Loucy (cell line): ENCODE data around the gene KRT17.
A peak's percentile ranks its signal among the peaks of the same experiment; 100 is the strongest.

Source experiments
- H2AFZ ChIP-seq: fragments of 200-600 bp; sonication (generic); 2 replicates; pipeline ENCODE4 v1.6.0; 2016; ENCODE audit warnings: antibody characterized with exemption, mild to moderate bottlenecking, low read length, moderate library complexity
- H3F3A ChIP-seq: fragments of 200-600 bp; 2 replicates; pipeline ENCODE4 v1.6.0; 2016; ENCODE audit warnings: antibody characterized with exemption, low read depth, mild to moderate bottlenecking
- H3K27me3 ChIP-seq: fragments of 200-600 bp; sonication (generic); 2 replicates; pipeline ENCODE4 v1.6.1; 2014; ENCODE audit warnings: low read length, mild to moderate bottlenecking; ENCODE audit not compliant: insufficient read depth, poor library complexity, severe bottlenecking
- H3K36me3 ChIP-seq: fragments of 200-600 bp; sonication (generic); 2 replicates; pipeline ENCODE4 v1.6.1; 2016; ENCODE audit warnings: low read length; ENCODE audit not compliant: insufficient read depth
- H3K4me1 ChIP-seq: fragments of 200-600 bp; sonication (generic); 2 replicates; pipeline ENCODE4 v1.5.1; 2014; ENCODE audit warnings: low read length, mild to moderate bottlenecking; ENCODE audit not compliant: insufficient read depth, poor library complexity, severe bottlenecking
- H3K4me2 ChIP-seq: fragments of 200-600 bp; sonication (generic); 2 replicates; pipeline ENCODE4 v1.6.0; 2014; ENCODE audit warnings: antibody characterized with exemption, low read length, low read depth, mild to moderate bottlenecking; ENCODE audit not compliant: poor library complexity, severe bottlenecking
- H3K4me3 ChIP-seq: fragments of 200-600 bp; sonication (generic); 2 replicates; pipeline ENCODE4 v1.5.1; 2014; ENCODE audit warnings: low read length, mild to moderate bottlenecking, mixed read lengths; ENCODE audit not compliant: poor library complexity, severe bottlenecking
- H3K79me2 ChIP-seq: fragments of 200-600 bp; sonication (generic); 2 replicates; pipeline ENCODE4 v1.6.1; 2014; ENCODE audit warnings: low read length; ENCODE audit not compliant: insufficient read depth
- H3K9ac ChIP-seq: fragments of 200-600 bp; sonication (generic); 2 replicates; pipeline ENCODE4 v1.6.0; 2014; ENCODE audit warnings: mild to moderate bottlenecking, low read depth, low read length, moderate library complexity; ENCODE audit not compliant: poor library complexity, severe bottlenecking
- H3K9me2 ChIP-seq: fragments of 200-600 bp; sonication (generic); replicated peaks from 2 replicates; pipeline ENCODE4 v1.6.1; 2016; ENCODE audit warnings: low read depth, low read length, mixed read lengths
- H3K9me3 ChIP-seq: fragments of 200-600 bp; sonication (generic); 2 replicates; pipeline ENCODE4 v1.6.1; 2014; ENCODE audit warnings: mild to moderate bottlenecking, antibody characterized with exemption, low read length, low read depth; ENCODE audit not compliant: insufficient read depth
- H4K20me1 ChIP-seq: fragments of 200-600 bp; sonication (generic); 2 replicates; pipeline ENCODE4 v1.6.0; 2014; ENCODE audit warnings: antibody characterized with exemption, low read length, mild to moderate bottlenecking; ENCODE audit not compliant: insufficient read depth, poor library complexity, severe bottlenecking
- CTCF ChIP-seq: fragments of 200-600 bp; sonication (generic); conservative IDR thresholded peaks from 2 replicates; pipeline ENCODE4 v1.5.1; 2014; ENCODE audit warnings: mild to moderate bottlenecking, antibody characterized with exemption, low read length
- EZH2phosphoT487 ChIP-seq: fragments of 200-600 bp; IDR thresholded peaks from 2 replicates; pipeline ENCODE4 v1.6.1; 2018; ENCODE audit warnings: antibody characterized with exemption, mild to moderate bottlenecking, moderate library complexity, borderline replicate concordance

The KRT17 gene

GRCh38 chr17:41650794-41651624, 26.6 kb upstream of the KRT17 start:
- H3K4me1 ChIP-seq: peaks cover 7% of the 10 kb centered on the region
- H3K9me2 ChIP-seq: no peaks in the 10 kb centered on the region
- H3K9ac ChIP-seq: no peak overlapping the region
- no peaks in the 10 kb centered on the region for H3K79me2 ChIP-seq
- no peaks in the 10 kb centered on the region for H3K27me3 ChIP-seq
- no peak overlapping the region for H3K4me3 ChIP-seq
- H3K36me3 ChIP-seq: no peaks in the 10 kb centered on the region
- no peaks in the 10 kb centered on the region for H3F3A ChIP-seq
- TF ChIP-seq CTCF (no peak), EZH2phosphoT487 (no peak)
- no peak overlapping the region for H2AFZ ChIP-seq
- no peak overlapping the region for H3K4me2 ChIP-seq
- H4K20me1 ChIP-seq: no peaks in the 10 kb centered on the region
- H3K9me3 ChIP-seq: no peaks in the 10 kb centered on the region

GRCh38 chr17:41649923-41650519, 25.6 kb upstream of the KRT17 start:
- H3K9ac ChIP-seq: no peak overlapping the region
- H3F3A ChIP-seq: no peaks in the 10 kb centered on the region
- H4K20me1 ChIP-seq: no peaks in the 10 kb centered on the region
- no peak overlapping the region for H3K4me3 ChIP-seq
- no peaks in the 10 kb centered on the region for H3K36me3 ChIP-seq
- H2AFZ ChIP-seq: no peak overlapping the region
- H3K27me3 ChIP-seq: no peaks in the 10 kb centered on the region
- no peaks in the 10 kb centered on the region for H3K9me3 ChIP-seq
- no peak overlapping the region for H3K4me2 ChIP-seq
- no peaks in the 10 kb centered on the region for H3K9me2 ChIP-seq
- TF ChIP-seq EZH2phosphoT487 (no peak), CTCF (no peak)
- no peaks in the 10 kb centered on the region for H3K79me2 ChIP-seq
- H3K4me1 ChIP-seq: peaks cover 7% of the 10 kb centered on the region

DNA sequence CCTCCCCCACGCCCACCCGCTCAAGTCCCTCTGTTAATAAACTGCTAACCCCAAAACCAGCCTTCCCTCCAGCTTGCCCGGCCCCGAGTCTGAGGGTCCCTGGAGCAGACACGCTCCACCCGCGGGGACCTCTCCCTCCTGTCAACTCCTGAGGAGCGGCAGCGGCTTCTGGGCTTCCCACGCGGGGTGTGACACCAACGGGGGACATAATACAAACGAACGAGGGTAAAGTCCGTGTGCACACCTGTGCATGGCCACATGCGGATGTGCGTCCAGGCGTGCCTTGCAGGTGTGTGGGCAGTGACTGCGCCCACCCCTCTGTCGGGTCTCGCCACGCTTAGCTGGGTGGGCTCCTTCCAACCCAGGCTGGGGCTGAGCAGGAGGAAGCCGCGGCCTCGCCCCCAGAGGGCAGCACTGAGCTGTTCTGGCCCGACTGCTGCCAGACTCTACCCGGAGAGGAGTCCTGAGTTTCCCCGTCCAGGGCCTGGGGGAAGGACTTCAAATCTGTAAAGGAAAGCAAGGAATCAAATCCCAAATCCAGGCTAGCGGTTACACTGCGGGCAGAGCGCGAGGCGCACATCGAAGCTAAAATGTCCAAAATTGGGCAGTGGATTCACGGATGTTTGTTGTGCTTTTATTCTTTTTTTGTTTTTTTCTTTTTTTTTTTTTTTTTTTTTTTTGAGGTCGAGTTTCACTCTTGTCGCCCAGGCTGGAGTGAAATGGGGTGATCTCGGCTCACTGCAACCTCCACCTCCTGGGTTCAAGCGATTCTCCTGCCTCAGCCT, 24.2 kb upstream of the KRT17 start:
- Histone ChIP-seq H3K4me2 (peak overlapping the region; percentile 79), H2AFZ (peak overlapping the region; percentile 79), H3K9me2 (no peaks in the 10 kb centered on the region), H4K20me1 (no peaks in the 10 kb centered on the region), H3K79me2 (no peaks in the 10 kb centered on the region), H3K4me1 (peaks cover 7% of the 10 kb centered on the region), H3F3A (no peaks in the 10 kb centered on the region), H3K9me3 (no peaks in the 10 kb centered on the region), H3K9ac (peak overlapping the region; percentile 27), H3K4me3 (peak overlapping the region; percentile 67), H3K27me3 (no peaks in the 10 kb centered on the region), H3K36me3 (no peaks in the 10 kb centered on the region)
- TF ChIP-seq CTCF (peak; percentile 84), EZH2phosphoT487 (no peak)
